Measurements from ENCODE around the gene ARHGEF3.

DNA sequence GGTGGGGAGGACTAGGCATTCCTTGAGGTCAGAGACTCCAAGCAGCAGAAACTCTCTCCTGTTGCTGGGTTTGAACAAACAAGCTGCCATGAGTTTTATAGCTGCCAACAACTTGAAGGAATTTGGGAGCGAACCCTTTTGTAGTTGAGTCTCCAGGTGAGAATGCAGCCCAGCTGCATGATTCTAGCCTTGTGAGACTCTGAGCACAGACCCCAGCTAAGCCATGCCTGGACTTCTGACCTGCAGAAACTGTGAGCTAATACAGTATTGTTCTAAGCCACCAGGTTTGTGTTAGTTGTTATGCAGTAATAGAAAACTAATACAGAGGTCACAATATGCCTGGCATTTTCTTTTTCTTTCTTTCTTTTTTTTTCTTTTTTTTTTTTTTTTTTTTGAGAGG is 112.4 kb downstream of the ARHGEF3 start:
- TF ChIP-seq, protein P1, sequence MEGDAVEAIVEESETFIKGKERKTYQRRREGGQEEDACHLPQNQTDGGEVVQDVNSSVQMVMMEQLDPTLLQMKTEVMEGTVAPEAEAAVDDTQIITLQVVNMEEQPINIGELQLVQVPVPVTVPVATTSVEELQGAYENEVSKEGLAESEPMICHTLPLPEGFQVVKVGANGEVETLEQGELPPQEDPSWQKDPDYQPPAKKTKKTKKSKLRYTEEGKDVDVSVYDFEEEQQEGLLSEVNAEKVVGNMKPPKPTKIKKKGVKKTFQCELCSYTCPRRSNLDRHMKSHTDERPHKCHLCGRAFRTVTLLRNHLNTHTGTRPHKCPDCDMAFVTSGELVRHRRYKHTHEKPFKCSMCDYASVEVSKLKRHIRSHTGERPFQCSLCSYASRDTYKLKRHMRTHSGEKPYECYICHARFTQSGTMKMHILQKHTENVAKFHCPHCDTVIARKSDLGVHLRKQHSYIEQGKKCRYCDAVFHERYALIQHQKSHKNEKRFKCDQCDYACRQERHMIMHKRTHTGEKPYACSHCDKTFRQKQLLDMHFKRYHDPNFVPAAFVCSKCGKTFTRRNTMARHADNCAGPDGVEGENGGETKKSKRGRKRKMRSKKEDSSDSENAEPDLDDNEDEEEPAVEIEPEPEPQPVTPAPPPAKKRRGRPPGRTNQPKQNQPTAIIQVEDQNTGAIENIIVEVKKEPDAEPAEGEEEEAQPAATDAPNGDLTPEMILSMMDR (IDR thresholded peaks at IDR 0.05; ENCODE audit: low read depth, low read length) = no peak
- TF ChIP-seq POLR2A (IDR thresholded peaks at IDR 0.05; ENCODE audit: extremely low read depth, insufficient read length) = no peak

All from NB4 (cell line).